ENCODE results near the gene TMEM202.
"Not testable (repeated sequence)": the region's sequence is repeated elsewhere in the genome, so short reads cannot be mapped to it uniquely, and the experiment has no call there.

The TMEM202 gene

DNA sequence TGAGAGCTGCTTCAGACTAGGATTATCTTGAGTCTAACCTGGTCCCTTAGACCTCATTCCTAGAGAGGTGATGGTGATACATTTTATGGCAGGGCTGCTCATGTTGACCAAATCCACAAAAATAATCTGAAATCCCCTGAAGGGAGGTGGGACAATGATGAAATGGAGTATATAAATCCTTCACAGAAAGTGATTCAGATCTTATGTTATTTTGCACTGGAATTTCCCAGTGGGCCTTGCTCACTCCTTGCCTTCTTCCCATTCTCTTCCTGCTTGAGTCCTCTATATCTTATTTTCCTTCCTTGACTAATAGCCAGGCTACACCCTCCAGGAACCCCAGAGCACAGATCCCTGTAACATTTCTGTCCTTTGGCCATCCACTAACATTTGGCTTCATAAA, 10.4 kb upstream of the TMEM202 start:
- Histone ChIP-seq H3K9me2 (replicated peaks; ENCODE audit: low read depth, low read length) (no peaks in the 10 kb centered on the region), H2AFZ (ENCODE audit: low read length) (no peak overlapping the region), H3K9me3 (ENCODE audit: insufficient read depth, low read depth, low read length) (no peaks in the 10 kb centered on the region), H3K9ac (ENCODE audit: low read depth, low read length, poor library complexity, severe bottlenecking) (no peak overlapping the region), H3K4me2 (ENCODE audit: low read depth, low read length, poor library complexity, severe bottlenecking) (no peak overlapping the region), H3K4me1 (ENCODE audit: insufficient read depth, low read length, poor library complexity, severe bottlenecking) (no peaks in the 10 kb centered on the region), H3K27me3 (ENCODE audit: insufficient read depth, low read length, poor library complexity, severe bottlenecking) (no peaks in the 10 kb centered on the region), H3K4me3 (ENCODE audit: low read length, poor library complexity, severe bottlenecking) (no peak overlapping the region), H3F3A (ENCODE audit: low read depth) (no peaks in the 10 kb centered on the region), H3K79me2 (ENCODE audit: insufficient read depth, low read length) (no peaks in the 10 kb centered on the region), H3K36me3 (ENCODE audit: insufficient read depth, low read length) (no peaks in the 10 kb centered on the region), H4K20me1 (ENCODE audit: insufficient read depth, low read length, poor library complexity, severe bottlenecking) (no peaks in the 10 kb centered on the region)
- no peak for TF ChIP-seq EZH2phosphoT487 (IDR thresholded peaks at IDR 0.05; ENCODE audit: borderline replicate concordance)
- TF ChIP-seq, protein P1, sequence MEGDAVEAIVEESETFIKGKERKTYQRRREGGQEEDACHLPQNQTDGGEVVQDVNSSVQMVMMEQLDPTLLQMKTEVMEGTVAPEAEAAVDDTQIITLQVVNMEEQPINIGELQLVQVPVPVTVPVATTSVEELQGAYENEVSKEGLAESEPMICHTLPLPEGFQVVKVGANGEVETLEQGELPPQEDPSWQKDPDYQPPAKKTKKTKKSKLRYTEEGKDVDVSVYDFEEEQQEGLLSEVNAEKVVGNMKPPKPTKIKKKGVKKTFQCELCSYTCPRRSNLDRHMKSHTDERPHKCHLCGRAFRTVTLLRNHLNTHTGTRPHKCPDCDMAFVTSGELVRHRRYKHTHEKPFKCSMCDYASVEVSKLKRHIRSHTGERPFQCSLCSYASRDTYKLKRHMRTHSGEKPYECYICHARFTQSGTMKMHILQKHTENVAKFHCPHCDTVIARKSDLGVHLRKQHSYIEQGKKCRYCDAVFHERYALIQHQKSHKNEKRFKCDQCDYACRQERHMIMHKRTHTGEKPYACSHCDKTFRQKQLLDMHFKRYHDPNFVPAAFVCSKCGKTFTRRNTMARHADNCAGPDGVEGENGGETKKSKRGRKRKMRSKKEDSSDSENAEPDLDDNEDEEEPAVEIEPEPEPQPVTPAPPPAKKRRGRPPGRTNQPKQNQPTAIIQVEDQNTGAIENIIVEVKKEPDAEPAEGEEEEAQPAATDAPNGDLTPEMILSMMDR (conservative IDR thresholded peaks at IDR 0.05; ENCODE audit: low read length) = no peak

DNA sequence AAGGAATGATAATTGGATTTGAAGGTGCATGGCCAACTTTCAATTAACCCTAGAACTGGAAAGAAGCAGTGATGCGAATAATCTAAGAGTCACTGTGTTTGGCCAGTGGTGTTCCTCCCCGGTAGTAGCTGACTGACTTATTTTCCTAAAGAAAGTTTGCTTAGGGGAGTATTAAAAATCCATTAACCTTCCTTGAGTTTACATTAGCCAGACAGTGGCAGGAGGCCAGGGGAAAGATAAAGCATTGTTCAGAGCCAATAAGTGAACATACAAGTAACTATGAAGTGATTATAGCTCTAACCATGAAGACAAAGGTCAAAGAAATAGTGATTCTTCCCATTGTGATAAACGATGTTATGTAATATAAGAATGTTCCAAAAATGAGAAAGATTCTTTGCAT, 8.9 kb upstream of the TMEM202 start:
- H3K4me3 ChIP-seq (ENCODE audit: low read length, poor library complexity, severe bottlenecking) = no peak overlapping the region
- no peaks in the 10 kb centered on the region for H3K36me3 ChIP-seq (ENCODE audit: insufficient read depth, low read length)
- H3K27me3 ChIP-seq (ENCODE audit: insufficient read depth, low read length, poor library complexity, severe bottlenecking) = no peaks in the 10 kb centered on the region

DNA sequence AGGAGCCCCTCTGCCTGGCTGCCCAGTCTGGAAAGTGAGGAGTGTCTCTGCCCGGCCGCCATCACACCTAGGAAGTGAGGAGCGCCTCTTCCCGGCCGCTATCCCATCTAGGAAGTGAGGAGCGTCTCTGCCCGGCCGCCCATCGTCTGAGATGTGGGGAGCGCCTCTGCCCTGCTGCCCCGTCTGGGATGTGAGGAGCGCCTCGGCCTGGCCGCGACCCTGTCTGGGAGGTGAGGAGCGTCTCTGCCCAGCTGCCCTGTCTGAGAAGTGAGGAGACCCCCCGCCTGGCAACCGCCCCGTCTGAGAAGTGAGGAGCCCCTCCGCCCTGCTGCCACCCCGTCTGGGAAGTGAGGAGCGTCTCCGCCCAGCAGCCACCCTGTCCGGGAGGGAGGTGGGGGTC, 1.8 kb upstream of the TMEM202 start:
- not testable (repeated sequence) for H3K4me3 ChIP-seq (ENCODE audit: low read length, poor library complexity, severe bottlenecking)

More for the DNA sequence above, 8.9 kb upstream of the TMEM202 start:
- Histone ChIP-seq H3K4me1 (ENCODE audit: insufficient read depth, low read length, poor library complexity, severe bottlenecking) (no peaks in the 10 kb centered on the region), H3K79me2 (ENCODE audit: insufficient read depth, low read length) (no peaks in the 10 kb centered on the region), H2AFZ (ENCODE audit: low read length) (no peak overlapping the region), H3K9me3 (ENCODE audit: insufficient read depth, low read depth, low read length) (no peaks in the 10 kb centered on the region), H3F3A (ENCODE audit: low read depth) (no peaks in the 10 kb centered on the region), H3K9me2 (replicated peaks; ENCODE audit: low read depth, low read length) (no peaks in the 10 kb centered on the region), H3K9ac (ENCODE audit: low read depth, low read length, poor library complexity, severe bottlenecking) (no peak overlapping the region), H4K20me1 (ENCODE audit: insufficient read depth, low read length, poor library complexity, severe bottlenecking) (no peaks in the 10 kb centered on the region), H3K4me2 (ENCODE audit: low read depth, low read length, poor library complexity, severe bottlenecking) (no peak overlapping the region)
- TF ChIP-seq EZH2phosphoT487 (IDR thresholded peaks at IDR 0.05; ENCODE audit: borderline replicate concordance) = no peak
- TF ChIP-seq, protein P1 (conservative IDR thresholded peaks at IDR 0.05; ENCODE audit: low read length) = no peak

DNA sequence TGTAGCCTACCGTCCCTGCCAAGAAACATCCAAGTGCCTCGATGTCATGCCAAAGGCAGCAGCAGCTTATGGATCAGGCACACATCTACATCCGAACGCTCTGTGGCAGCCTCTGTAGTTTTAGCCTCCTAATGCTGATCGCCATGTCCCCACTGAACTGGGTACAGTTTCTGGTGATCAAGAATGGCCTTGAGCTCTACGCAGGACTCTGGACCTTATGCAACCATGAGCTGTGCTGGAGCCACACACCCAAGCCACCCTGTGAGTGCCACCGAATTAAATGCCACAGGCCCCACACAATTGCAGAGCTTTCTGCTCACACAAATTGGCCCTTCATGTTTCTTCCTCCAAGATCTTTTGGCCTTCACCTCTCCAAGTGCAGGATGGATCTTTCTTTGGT, 543 bp downstream of the TMEM202 start:
- Histone ChIP-seq H2AFZ (ENCODE audit: low read length) (no peak overlapping the region), H3K27me3 (ENCODE audit: insufficient read depth, low read length, poor library complexity, severe bottlenecking) (no peaks in the 10 kb centered on the region), H3K9me2 (replicated peaks; ENCODE audit: low read depth, low read length) (no peaks in the 10 kb centered on the region), H3F3A (ENCODE audit: low read depth) (no peaks in the 10 kb centered on the region), H3K9ac (ENCODE audit: low read depth, low read length, poor library complexity, severe bottlenecking) (no peak overlapping the region), H3K9me3 (ENCODE audit: insufficient read depth, low read depth, low read length) (no peaks in the 10 kb centered on the region), H3K36me3 (ENCODE audit: insufficient read depth, low read length) (no peaks in the 10 kb centered on the region), H4K20me1 (ENCODE audit: insufficient read depth, low read length, poor library complexity, severe bottlenecking) (no peaks in the 10 kb centered on the region), H3K4me1 (ENCODE audit: insufficient read depth, low read length, poor library complexity, severe bottlenecking) (no peaks in the 10 kb centered on the region), H3K79me2 (ENCODE audit: insufficient read depth, low read length) (no peaks in the 10 kb centered on the region), H3K4me2 (ENCODE audit: low read depth, low read length, poor library complexity, severe bottlenecking) (no peak overlapping the region), H3K4me3 (ENCODE audit: low read length, poor library complexity, severe bottlenecking) (no peak overlapping the region)
- TF ChIP-seq, protein P1 (conservative IDR thresholded peaks at IDR 0.05; ENCODE audit: low read length) = no peak
- TF ChIP-seq EZH2phosphoT487 (IDR thresholded peaks at IDR 0.05; ENCODE audit: borderline replicate concordance) = no peak

More for the DNA sequence above, 1.8 kb upstream of the TMEM202 start:
- H3K4me2 ChIP-seq (ENCODE audit: low read depth, low read length, poor library complexity, severe bottlenecking); H2AFZ ChIP-seq (ENCODE audit: low read length); H3K9me2 ChIP-seq (replicated peaks; ENCODE audit: low read depth, low read length); H3K4me1 ChIP-seq (ENCODE audit: insufficient read depth, low read length, poor library complexity, severe bottlenecking); H3K79me2 ChIP-seq (ENCODE audit: insufficient read depth, low read length); H4K20me1 ChIP-seq (ENCODE audit: insufficient read depth, low read length, poor library complexity, severe bottlenecking); H3K36me3 ChIP-seq (ENCODE audit: insufficient read depth, low read length); H3K27me3 ChIP-seq (ENCODE audit: insufficient read depth, low read length, poor library complexity, severe bottlenecking); H3F3A ChIP-seq (ENCODE audit: low read depth); H3K9ac ChIP-seq (ENCODE audit: low read depth, low read length, poor library complexity, severe bottlenecking); H3K9me3 ChIP-seq (ENCODE audit: insufficient read depth, low read depth, low read length): not testable (repeated sequence)

Data from Loucy (cell line).